Muscle of leg (tissue), 11 donors: Measurements from ENCODE around the gene TDP1. TPM values are rescaled to one million over a fixed set of nuclear protein-coding genes. Genes with fewer than 3 reads are reported as not detected.

ENCODE experiments used
- DNase-seq: peaks from one replicate; pipeline ENCODE4 v3.0.0; 2013
- H3K27ac ChIP-seq: one replicate; pipeline ENCODE4 v1.5.1; 2013; ENCODE audit warnings: mild to moderate bottlenecking, low read length, control low read depth
- H3K27me3 ChIP-seq: one replicate; pipeline ENCODE4 v1.6.1; 2013; ENCODE audit warnings: low read length; ENCODE audit not compliant: control insufficient read depth, insufficient read depth
- H3K36me3 ChIP-seq: one replicate; pipeline ENCODE4 v1.6.1; 2013; ENCODE audit warnings: low read length; ENCODE audit not compliant: control insufficient read depth, insufficient read depth
- H3K4me1 ChIP-seq: one replicate; pipeline ENCODE4 v1.6.1; 2013; ENCODE audit warnings: low read length; ENCODE audit not compliant: control insufficient read depth, insufficient read depth
- H3K4me3 ChIP-seq: one replicate; pipeline ENCODE4 v1.5.1; 2013; ENCODE audit warnings: low read length, control low read depth
- H3K9me3 ChIP-seq: replicated peaks from 2 replicates; pipeline ENCODE4 v1.6.1; 2013; ENCODE audit warnings: low read depth, low read length; ENCODE audit not compliant: control insufficient read depth
- WGBS: methylation state at CpG from one replicate; pipeline ENCODE4 v1.1.5; 2013; ENCODE audit warnings: missing lambda C conversion rate; ENCODE audit not compliant: insufficient coverage; 5-methylcytosine and 5-hydroxymethylcytosine counted together
- polyA plus RNA-seq, 8 donors: library from polyadenylated mRNA; unstranded; fragments of 120-200 nt; gene quantifications; one replicate each; pipeline versions ENCODE4 v1.2.1 to v1.2.3, GENCODE V29; 2013; ENCODE audit warnings: inconsistent platforms in 1 of 8, low replicate concordance in 1 of 8; ENCODE audit not compliant: insufficient read length in 8 of 8, insufficient read depth in 1 of 8
- total RNA-seq: library from RNA; stranded (reverse); fragments of 120-200 nt; gene quantifications from one replicate; pipeline ENCODE4 v1.2.4, GENCODE V29; 2013

The TDP1 gene
- total and polyA plus RNA-seq, 9 donors: 9.4 to 13.1 (median 10.4) TPM

DNA sequence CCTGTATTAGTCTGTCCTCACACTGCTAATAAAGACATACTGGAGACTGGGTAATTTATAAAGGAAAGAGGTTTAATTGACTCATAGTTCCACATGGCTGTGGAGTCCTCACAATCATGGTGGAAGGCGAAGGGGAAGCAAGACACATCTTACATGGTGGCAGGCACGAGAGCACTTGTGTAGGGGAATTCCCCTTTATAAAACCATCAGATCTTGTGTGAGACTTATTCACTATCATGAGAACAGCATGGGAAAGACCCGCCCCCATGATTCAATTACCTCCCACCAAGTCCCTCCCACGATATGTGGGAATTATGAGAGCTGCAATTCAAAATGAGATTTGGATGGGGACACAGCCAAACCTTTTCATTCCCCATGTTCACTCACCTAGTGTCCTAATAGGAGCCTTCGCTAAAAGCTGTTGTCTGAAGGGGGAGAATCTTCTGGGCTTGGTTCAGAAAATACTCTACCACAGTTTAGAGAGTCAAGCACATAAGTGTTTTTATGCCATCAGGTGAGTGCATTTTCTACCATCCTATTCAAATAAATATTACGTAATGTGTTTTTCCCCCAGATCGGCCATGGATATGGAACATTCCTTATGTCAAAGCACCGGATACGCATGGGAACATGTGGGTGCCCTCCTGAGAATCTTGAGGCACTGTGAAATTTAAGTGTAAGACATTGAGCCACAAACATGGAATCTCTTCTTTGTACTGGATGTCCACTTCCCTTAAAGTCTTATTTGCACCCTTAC lies 86.9 kb downstream of the TDP1 start:
- no peak overlapping the region for H3K4me3 ChIP-seq
- DNase-seq: no peak
- H3K4me1 ChIP-seq: peaks cover 16% of the 10 kb centered on the region
- no CpG with 5 or more reads among the region's 9 CpGs for WGBS
- no peaks in the 10 kb centered on the region for H3K9me3 ChIP-seq
- H3K27me3 ChIP-seq: no peaks in the 10 kb centered on the region
- H3K36me3 ChIP-seq: peaks cover 38% of the 10 kb centered on the region
- no peak overlapping the region for H3K27ac ChIP-seq

DNA sequence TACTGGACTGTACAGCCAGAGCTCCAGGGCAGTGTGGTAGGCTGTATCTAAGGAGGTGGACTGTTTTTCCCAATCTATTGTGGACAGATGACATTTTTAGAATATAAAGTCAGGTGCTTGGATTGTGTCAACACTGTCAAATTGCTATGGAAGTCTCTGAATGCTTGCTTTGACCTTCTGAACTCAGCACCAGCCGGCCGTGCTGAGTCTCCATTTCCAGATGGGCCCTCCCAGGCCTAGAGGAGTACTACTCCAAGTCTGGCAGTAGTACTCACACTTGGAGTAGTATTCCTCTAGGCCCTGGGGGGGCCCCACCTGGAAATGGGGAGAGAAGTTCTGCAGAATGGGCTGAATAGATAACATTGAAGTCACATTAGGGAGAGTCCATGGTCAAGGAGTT lies 89.9 kb downstream of the TDP1 start:
- Histone ChIP-seq H3K9me3 (no peaks in the 10 kb centered on the region), H3K4me3 (no peak overlapping the region), H3K27me3 (no peaks in the 10 kb centered on the region), H3K36me3 (peaks cover 31% of the 10 kb centered on the region), H3K4me1 (peaks cover 11% of the 10 kb centered on the region), H3K27ac (no peak overlapping the region)
- DNase-seq: peak; percentile 6
- no CpG with 5 or more reads among the region's 2 CpGs for WGBS

DNA sequence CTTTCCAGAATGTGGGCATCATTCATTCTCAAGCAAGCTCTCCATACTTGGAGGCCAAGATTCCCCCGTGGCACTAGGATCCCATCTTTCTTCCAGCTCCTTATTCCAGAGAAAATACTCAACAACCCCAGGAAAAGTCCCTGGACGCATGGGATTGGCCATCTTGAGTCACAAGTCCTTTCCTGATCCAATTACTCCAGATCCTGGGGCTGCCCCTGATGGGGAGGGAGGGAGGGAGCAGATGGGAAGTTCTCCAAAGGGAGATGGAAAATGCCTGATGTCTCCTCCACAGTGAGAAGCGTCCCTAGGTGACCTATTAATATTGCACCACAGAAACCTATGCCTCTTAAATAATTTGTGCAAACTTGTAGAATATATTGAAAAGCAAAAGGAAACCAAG lies 93.7 kb downstream of the TDP1 start:
- WGBS: no CpG with 5 or more reads among the region's 3 CpGs
- peaks cover 5% of the 10 kb centered on the region for H3K4me1 ChIP-seq
- no peak overlapping the region for H3K27ac ChIP-seq
- H3K36me3 ChIP-seq: peaks cover 12% of the 10 kb centered on the region
- H3K4me3 ChIP-seq: no peak overlapping the region
- no peaks in the 10 kb centered on the region for H3K9me3 ChIP-seq
- H3K27me3 ChIP-seq: peaks cover 2% of the 10 kb centered on the region
- DNase-seq: peak; percentile 10

DNA sequence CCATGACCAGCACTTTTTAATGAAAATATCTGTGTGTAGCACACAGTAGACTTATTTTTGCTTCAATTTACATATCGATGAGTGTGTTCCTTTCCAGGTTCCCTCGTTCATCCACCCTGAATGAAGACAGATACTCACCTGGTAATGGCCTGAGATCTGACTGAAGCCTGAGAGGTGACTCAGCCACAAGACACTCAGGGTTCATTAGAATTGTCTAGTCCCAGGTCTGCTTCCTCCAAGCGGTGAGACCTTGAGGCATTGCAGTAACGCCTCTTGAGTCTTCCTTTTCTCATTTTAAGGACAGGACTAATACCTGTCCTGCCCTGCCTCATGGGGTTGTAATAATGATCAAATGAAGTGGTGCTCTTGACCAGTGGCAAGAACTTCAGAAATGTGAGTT lies 94.5 kb downstream of the TDP1 start:
- peaks cover 2% of the 10 kb centered on the region for H3K27me3 ChIP-seq
- 100% methylated on average over 2 of the region's 4 CpGs for WGBS
- H3K27ac ChIP-seq: no peak overlapping the region
- peaks cover 5% of the 10 kb centered on the region for H3K4me1 ChIP-seq
- DNase-seq: no peak
- H3K9me3 ChIP-seq: no peaks in the 10 kb centered on the region
- peaks cover 3% of the 10 kb centered on the region for H3K36me3 ChIP-seq
- H3K4me3 ChIP-seq: no peak overlapping the region

DNA sequence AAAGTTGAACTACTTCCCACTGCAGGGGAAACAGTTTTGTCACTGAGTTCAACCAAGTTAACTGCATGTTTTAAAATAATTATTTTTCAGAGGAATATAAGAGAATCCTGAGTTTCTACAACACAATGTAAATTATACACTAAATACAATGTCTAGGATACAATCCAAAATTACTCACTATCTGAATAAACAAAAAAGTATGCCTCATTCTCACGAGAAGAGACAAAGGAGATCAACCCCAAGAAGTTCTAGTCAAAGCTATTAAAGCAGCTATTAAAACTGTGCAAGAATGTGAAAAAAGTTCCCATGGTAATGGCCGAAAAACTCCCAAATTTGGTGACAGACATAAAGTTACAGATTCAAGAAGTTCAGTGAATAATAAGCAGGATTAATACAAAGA lies 97.3 kb downstream of the TDP1 start:
- no peak for DNase-seq
- Histone ChIP-seq H3K36me3 (no peaks in the 10 kb centered on the region), H3K27ac (no peak overlapping the region), H3K4me1 (no peaks in the 10 kb centered on the region), H3K9me3 (no peaks in the 10 kb centered on the region), H3K4me3 (no peak overlapping the region), H3K27me3 (peaks cover 9% of the 10 kb centered on the region)
- no CpG with 5 or more reads among the region's 2 CpGs for WGBS

DNA sequence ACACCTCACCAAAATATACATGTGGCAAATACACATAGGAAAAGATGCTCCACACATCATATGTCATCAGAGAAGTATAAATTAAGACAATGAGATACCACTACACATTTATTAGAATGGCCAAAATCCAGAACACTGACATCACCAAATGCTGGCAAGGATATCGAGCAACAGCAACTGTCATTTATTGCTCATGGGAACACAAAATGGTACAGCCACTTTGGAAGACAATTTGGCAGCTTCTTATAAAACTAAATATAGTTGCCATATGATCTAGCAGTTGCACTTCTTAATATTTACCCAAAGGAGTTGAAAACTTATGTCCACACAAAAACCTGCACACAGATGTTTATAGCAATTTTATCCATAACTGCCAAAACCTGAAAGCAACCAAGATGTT lies 99.1 kb downstream of the TDP1 start:
- H3K4me3 ChIP-seq: no peak overlapping the region
- no peak for DNase-seq
- no peaks in the 10 kb centered on the region for H3K36me3 ChIP-seq
- H3K9me3 ChIP-seq: no peaks in the 10 kb centered on the region
- WGBS: no CpG with 5 or more reads among the region's 1 CpG
- peaks cover 13% of the 10 kb centered on the region for H3K27me3 ChIP-seq
- no peak overlapping the region for H3K27ac ChIP-seq
- no peaks in the 10 kb centered on the region for H3K4me1 ChIP-seq

DNA sequence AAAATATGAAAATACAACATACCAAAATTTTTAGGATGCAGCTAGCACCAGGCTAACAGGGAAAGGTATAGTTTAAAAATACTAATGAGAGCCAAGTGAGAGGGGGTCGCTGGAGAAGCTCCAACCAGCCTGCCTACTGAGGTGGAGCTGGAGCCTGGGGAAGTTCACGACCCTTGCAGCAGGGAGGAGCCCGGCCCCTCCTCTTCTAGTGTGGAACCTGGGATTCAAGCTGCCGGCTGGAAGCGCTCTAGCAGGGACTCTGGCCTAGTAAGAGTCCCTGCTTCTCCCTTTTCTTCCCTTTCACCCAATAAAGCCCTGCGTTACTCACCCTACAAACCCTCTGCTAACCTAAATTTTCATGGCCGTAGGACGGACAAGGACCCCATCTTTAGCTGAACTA lies 101.1 kb downstream of the TDP1 start:
- no peaks in the 10 kb centered on the region for H3K36me3 ChIP-seq
- 11% methylated on average over 4 of the region's 8 CpGs for WGBS
- no peaks in the 10 kb centered on the region for H3K9me3 ChIP-seq
- DNase-seq: no peak
- H3K27me3 ChIP-seq: peaks cover 33% of the 10 kb centered on the region
- H3K4me1 ChIP-seq: peaks cover 14% of the 10 kb centered on the region
- H3K27ac ChIP-seq: no peak overlapping the region
- no peak overlapping the region for H3K4me3 ChIP-seq

DNA sequence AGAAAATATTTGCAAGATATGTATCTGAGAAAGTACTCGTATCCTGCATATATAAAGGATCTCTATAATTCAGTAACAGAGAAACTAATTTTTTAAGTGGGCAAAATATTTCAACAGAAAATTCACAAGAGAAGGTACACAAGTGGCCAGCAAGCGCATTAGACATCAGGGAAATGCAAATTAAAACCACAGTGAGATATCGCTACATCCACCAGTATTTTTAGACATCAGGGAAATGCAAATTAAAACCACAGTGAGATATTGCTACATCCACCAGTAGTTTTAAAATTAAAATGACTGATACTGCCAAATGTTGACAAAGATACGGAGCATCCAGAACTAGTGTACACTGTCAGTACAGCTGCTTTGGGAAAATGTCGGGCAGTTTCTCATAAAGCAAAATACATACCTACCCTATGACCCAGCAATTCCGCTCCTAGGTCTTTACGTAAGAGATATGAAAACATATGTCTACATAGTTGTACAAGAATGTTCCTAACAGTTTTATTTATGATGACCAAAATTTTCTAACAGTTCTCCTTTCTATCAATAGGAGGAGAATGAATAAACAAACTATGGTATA lies 103.2 kb downstream of the TDP1 start:
- H3K4me3 ChIP-seq: no peak overlapping the region
- no peak for DNase-seq
- peaks cover 23% of the 10 kb centered on the region for H3K4me1 ChIP-seq
- 83% methylated on average over 1 of the region's 7 CpGs for WGBS
- H3K27me3 ChIP-seq: peaks cover 52% of the 10 kb centered on the region
- no peaks in the 10 kb centered on the region for H3K9me3 ChIP-seq
- H3K36me3 ChIP-seq: no peaks in the 10 kb centered on the region
- no peak overlapping the region for H3K27ac ChIP-seq

DNA sequence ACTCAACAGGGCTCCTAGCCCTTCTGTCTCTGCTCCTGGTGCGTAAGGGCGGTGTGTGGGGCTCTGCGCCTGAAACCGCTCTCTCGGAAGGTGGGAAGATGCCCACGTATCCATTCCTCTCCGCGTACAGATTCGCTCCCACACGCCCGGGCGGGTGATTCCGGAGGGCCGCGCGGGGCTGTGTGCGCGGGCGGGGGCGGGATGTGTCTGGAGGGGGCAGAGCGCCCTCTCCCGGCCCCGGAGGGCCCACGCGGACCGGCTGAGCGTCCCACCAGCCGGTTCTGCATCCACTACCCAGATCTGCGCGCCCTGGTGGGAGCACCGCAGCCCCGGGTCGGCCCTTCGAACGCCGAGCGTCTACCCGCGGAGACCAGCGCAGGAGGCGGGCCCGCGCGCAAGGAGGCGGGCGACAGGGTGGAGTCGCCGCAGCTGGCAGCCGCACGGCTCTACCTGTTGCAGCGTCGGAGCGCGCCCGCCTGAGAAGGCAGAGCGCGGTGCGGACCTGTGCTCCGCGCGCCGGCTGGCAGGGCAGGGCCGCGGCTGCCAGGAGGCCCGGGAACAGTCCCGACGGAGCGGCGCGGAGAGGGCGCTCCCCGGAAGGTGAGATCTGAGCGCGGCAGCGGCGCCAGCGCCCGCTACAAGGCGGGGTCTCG lies 104.7 kb downstream of the TDP1 start:
- peak overlapping the region; percentile 34 for H3K4me3 ChIP-seq
- peak; percentile 43 for DNase-seq
- peaks cover 61% of the 10 kb centered on the region for H3K27me3 ChIP-seq
- H3K9me3 ChIP-seq: no peaks in the 10 kb centered on the region
- no peak overlapping the region for H3K27ac ChIP-seq
- no peaks in the 10 kb centered on the region for H3K36me3 ChIP-seq
- under 1% methylated on average over 77 of the region's 80 CpGs for WGBS
- H3K4me1 ChIP-seq: peaks cover 23% of the 10 kb centered on the region

DNA sequence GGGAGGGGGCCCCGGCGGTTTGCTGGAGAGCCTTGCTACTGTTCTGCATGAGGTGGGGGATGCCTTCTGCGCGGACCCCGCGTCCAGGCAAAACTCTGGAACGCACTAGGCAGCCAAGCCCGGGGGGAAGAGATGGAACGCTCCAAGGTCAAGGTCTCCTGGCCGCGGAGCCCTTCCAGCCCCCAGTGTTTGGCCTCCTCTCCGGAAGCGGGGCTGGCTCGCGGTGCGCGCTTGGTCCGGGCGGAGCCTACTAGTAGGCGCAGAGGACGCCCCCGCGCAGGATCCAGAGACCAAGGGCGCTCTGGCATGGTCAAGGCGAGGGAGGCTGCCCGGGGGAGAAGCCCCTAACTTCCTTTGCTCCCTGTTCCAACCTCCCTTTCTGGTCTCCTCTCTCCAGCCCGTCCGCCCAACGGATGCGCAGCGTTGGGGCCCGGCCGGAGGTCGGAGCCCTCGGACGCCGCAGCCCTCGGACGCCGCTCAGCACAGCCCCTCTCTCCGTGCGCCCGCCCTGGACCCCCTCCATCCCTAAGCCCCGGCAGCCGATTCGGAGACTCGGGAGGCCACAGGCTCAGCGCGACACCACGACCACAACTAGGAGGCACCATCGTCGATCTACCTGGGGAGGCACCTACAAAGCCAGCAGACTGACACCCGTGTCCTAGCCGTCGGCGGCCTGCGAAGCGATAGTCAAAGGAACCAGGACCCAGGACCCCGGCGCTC lies 105.4 kb downstream of the TDP1 start:
- Histone ChIP-seq H3K27me3 (peaks cover 67% of the 10 kb centered on the region), H3K4me1 (peaks cover 23% of the 10 kb centered on the region), H3K36me3 (no peaks in the 10 kb centered on the region), H3K4me3 (peak overlapping the region; percentile 34), H3K27ac (no peak overlapping the region), H3K9me3 (no peaks in the 10 kb centered on the region)
- peak; percentile 1 for DNase-seq
- WGBS: under 1% methylated on average over 56 of the region's 60 CpGs
